Hepatocyte (in vitro differentiated cells): Measurements from ENCODE around the gene MCHR2. TPM values are rescaled to one million over a fixed set of nuclear protein-coding genes. Genes with fewer than 3 reads are reported as not detected.
A peak's percentile ranks its signal among the peaks of the same experiment; 100 is the strongest.
"Not testable (repeated sequence)": the region's sequence is repeated elsewhere in the genome, so short reads cannot be mapped to it uniquely, and the experiment has no call there.

Experiments used
- DNase-seq: peaks from one replicate; pipeline ENCODE4 v3.0.0-alpha.2; 2016; ENCODE audit warnings: low spot score
- H2AFZ ChIP-seq: fragments of 200-600 bp; sonication (generic); 2 replicates; pipeline ENCODE4 v1.6.0; 2016; ENCODE audit warnings: antibody characterized with exemption, mild to moderate bottlenecking
- H3K27ac ChIP-seq: fragments of 200-600 bp; sonication (generic); 2 replicates; pipeline ENCODE4 v1.5.1; 2016; ENCODE audit warnings: mild to moderate bottlenecking
- H3K27me3 ChIP-seq: fragments of 200-600 bp; sonication (generic); 2 replicates; pipeline ENCODE4 v1.6.1; 2016
- H3K36me3 ChIP-seq: fragments of 200-600 bp; sonication (generic); replicated peaks from 2 replicates; pipeline ENCODE4 v1.5.1; 2016; ENCODE audit warnings: low read depth; ENCODE audit not compliant: insufficient read depth
- H3K4me1 ChIP-seq: fragments of 200-600 bp; sonication (generic); 2 replicates; pipeline ENCODE4 v1.5.1; 2016; ENCODE audit warnings: mild to moderate bottlenecking, moderate library complexity; ENCODE audit not compliant: insufficient read depth
- H3K4me2 ChIP-seq: fragments of 200-600 bp; sonication (generic); 2 replicates; pipeline ENCODE4 v1.6.0; 2016
- H3K4me3 ChIP-seq: fragments of 200-600 bp; sonication (generic); 2 replicates; pipeline ENCODE4 v1.5.1; 2016; ENCODE audit warnings: mild to moderate bottlenecking
- H3K79me2 ChIP-seq: fragments of 200-600 bp; sonication (generic); 2 replicates; pipeline ENCODE4 v1.6.0; 2017; ENCODE audit warnings: mild to moderate bottlenecking
- H3K9me2 ChIP-seq: fragments of 200-600 bp; sonication (generic); replicated peaks from 2 replicates; pipeline ENCODE4 v1.6.0; 2017; ENCODE audit warnings: mild to moderate bottlenecking; ENCODE audit not compliant: insufficient read depth
- H3K9me3 ChIP-seq: fragments of 200-600 bp; sonication (generic); 2 replicates; pipeline ENCODE4 v1.5.1; 2016; ENCODE audit warnings: low read depth, mild to moderate bottlenecking
- H4K20me1 ChIP-seq: fragments of 200-600 bp; sonication (generic); 2 replicates; pipeline ENCODE4 v1.6.0; 2016; ENCODE audit warnings: mild to moderate bottlenecking; ENCODE audit not compliant: insufficient read depth, poor library complexity, severe bottlenecking
- CTCF ChIP-seq: fragments of 200-600 bp; sonication (generic); IDR thresholded peaks from 2 replicates; pipeline ENCODE4 v1.5.1; 2016; ENCODE audit warnings: antibody characterized with exemption, mild to moderate bottlenecking; ENCODE audit not compliant: poor library complexity
- EZH2 ChIP-seq: fragments of 200-600 bp; sonication (generic); IDR thresholded peaks from 2 replicates; pipeline ENCODE4 v1.6.1; 2016; ENCODE audit warnings: antibody characterized with exemption, mild to moderate bottlenecking, borderline replicate concordance
- EZH2phosphoT487 ChIP-seq: fragments of 200-600 bp; sonication (generic); IDR thresholded peaks from one replicate; pipeline ENCODE4 v1.6.1; 2018; ENCODE audit warnings: antibody characterized with exemption, mild to moderate bottlenecking, low read depth, moderate library complexity; ENCODE audit not compliant: unreplicated experiment, severe bottlenecking
- WGBS: methylation state at CpG from one replicate; pipeline ENCODE4 v1.1.6; 2016; ENCODE audit warnings: low lambda C conversion rate; ENCODE audit errors: missing lambda C conversion rate; 5-methylcytosine and 5-hydroxymethylcytosine counted together
- polyA plus RNA-seq: library from polyadenylated mRNA; unstranded; fragments of >200 nt; fragmentation: Nextera tagmentation; extraction: Ambion mirVana; gene quantifications from 2 replicates; pipeline ENCODE4 v1.2.1, GENCODE V29; 2016
- total RNA-seq: library from RNA; depleted of rRNA; stranded (reverse); fragments of >200 nt; gene quantifications from 2 replicates; pipeline ENCODE4 v1.2.3, GENCODE V29; 2014

The MCHR2 gene
- total RNA-seq (0.27 TPM in 1 of 2 replicates, not detected in the other), polyA plus RNA-seq (not detected in 2 replicates)

GRCh38 chr6:99993533-99994251 is at the start of gene MCHR2:
Gene MCHR2 (minus strand): TSS chr6:99994223. CDS start chr6:99956147, 38,076 bp downstream.
- Histone ChIP-seq H3K4me2 (peak within 1 kb of the TSS; percentile 90), H3K4me3 (peak within 1 kb of the TSS; percentile 23), H3K27ac (no peak within 1 kb of the TSS), H3K36me3 (no peaks in the 10 kb centered on the region), H4K20me1 (no peaks in the 10 kb centered on the region), H3K79me2 (no peaks in the 10 kb centered on the region), H3K27me3 (peaks cover 55% of the 10 kb centered on the region), H3K9me3 (no peaks in the 10 kb centered on the region), H3K9me2 (no peaks in the 10 kb centered on the region), H3K4me1 (no peaks in the 10 kb centered on the region), H2AFZ (peak within 1 kb of the TSS; percentile 19)
- WGBS: 4% methylated on average over 55 of the region's 64 CpGs
- peak; percentile 17 for DNase-seq
- TF ChIP-seq EZH2phosphoT487: no peak
- no peak for TF ChIP-seq CTCF
- TF ChIP-seq EZH2: no peak

GRCh38 chr6:100038546-100038945 is 44.5 kb upstream of the MCHR2 start:
- not testable (repeated sequence) for H3K9me2 ChIP-seq, H3K4me1 ChIP-seq, H2AFZ ChIP-seq, H3K9me3 ChIP-seq, H3K79me2 ChIP-seq, H3K4me3 ChIP-seq, H3K36me3 ChIP-seq, H3K27me3 ChIP-seq, DNase-seq, H3K4me2 ChIP-seq, H4K20me1 ChIP-seq, H3K27ac ChIP-seq
- WGBS: 96% methylated on average over 1 of the region's 1 CpG

GRCh38 chr6:100035873-100036653 is 42.0 kb upstream of the MCHR2 start:
- H3K36me3 ChIP-seq: no peaks in the 10 kb centered on the region
- H3K4me3 ChIP-seq: no peak overlapping the region
- no peaks in the 10 kb centered on the region for H3K27me3 ChIP-seq
- H3K9me3 ChIP-seq: no peaks in the 10 kb centered on the region
- H3K9me2 ChIP-seq: no peaks in the 10 kb centered on the region
- no peak overlapping the region for H3K27ac ChIP-seq
- H3K4me1 ChIP-seq: no peaks in the 10 kb centered on the region
- no peaks in the 10 kb centered on the region for H4K20me1 ChIP-seq
- H3K79me2 ChIP-seq: no peaks in the 10 kb centered on the region
- H2AFZ ChIP-seq: no peak overlapping the region
- TF ChIP-seq EZH2phosphoT487: no peak
- TF ChIP-seq EZH2: no peak
- TF ChIP-seq CTCF: no peak
- DNase-seq: no peak
- no peak overlapping the region for H3K4me2 ChIP-seq
- 78% methylated on average over 8 of the region's 8 CpGs for WGBS

- no peak for TF ChIP-seq EZH2phosphoT487
- TF ChIP-seq EZH2: no peak
- TF ChIP-seq CTCF: no peak
- no peak overlapping the region for H3K27ac ChIP-seq
- H4K20me1 ChIP-seq: no peaks in the 10 kb centered on the region
- no peaks in the 10 kb centered on the region for H3K27me3 ChIP-seq
- no peak overlapping the region for H3K4me2 ChIP-seq
- DNase-seq: no peak
- no peaks in the 10 kb centered on the region for H3K4me1 ChIP-seq
- H3K9me3 ChIP-seq: no peaks in the 10 kb centered on the region
- H3K9me2 ChIP-seq: no peaks in the 10 kb centered on the region
- no peaks in the 10 kb centered on the region for H3K36me3 ChIP-seq
- no peaks in the 10 kb centered on the region for H3K79me2 ChIP-seq
- no peak overlapping the region for H3K4me3 ChIP-seq
- H2AFZ ChIP-seq: no peak overlapping the region
- 74% methylated on average over 2 of the region's 2 CpGs for WGBS
Measured at GRCh38 chr6:100023798-100024197, 29.8 kb upstream of the MCHR2 start.
